ENCODE data around the gene ARL6IP6.

- TF ChIP-seq CTCF (IDR thresholded peaks at IDR 0.05): no peak
- no peak for TF ChIP-seq POLR2AphosphoS5 (IDR thresholded peaks at IDR 0.05; ENCODE audit: low read depth, low read length)
- no peak for TF ChIP-seq REST (IDR thresholded peaks at IDR 0.05; ENCODE audit: insufficient read depth in 1 of 2, low read depth in 2 of 2, low read length in 1 of 2)
- TF ChIP-seq TCF7L2 (IDR thresholded peaks at IDR 0.05; ENCODE audit: low read depth, low read length): no peak
- no peak; the same call in 1 of the 2 replicates for TF ChIP-seq SIN3A (IDR thresholded peaks at IDR 0.05; ENCODE audit: borderline replicate concordance, insufficient read depth, low read depth, low read length)
These were observed 1.6 kb upstream of the ARL6IP6 start for GRCh38 chr2:152716805-152717227.

All from Panc1 (cell line).